Fibroblast of the aortic adventitia (primary cell): ENCODE results near the gene PLA2R1. TPM values are rescaled to one million over a fixed set of nuclear protein-coding genes. Genes with fewer than 3 reads are reported as not detected.

Experiments used
- DNase-seq: peaks from one replicate; pipeline ENCODE4 v3.0.0-alpha.2; 2010; ENCODE audit warnings: low read depth
- H3K4me3 ChIP-seq: 2 replicates; pipeline ENCODE4 v1.5.1; 2011; ENCODE audit warnings: low read depth, mild to moderate bottlenecking, control low read depth, low read length, moderate library complexity
- total RNA-seq: library from RNA; depleted of rRNA; stranded (reverse); fragments of >200 nt; gene quantifications from 2 replicates; pipeline ENCODE4 v1.2.3, GENCODE V29; 2012; ENCODE audit warnings: low replicate concordance
- TF ChIP-seq, protein P1 (sequence below): IDR thresholded peaks from 2 replicates; pipeline ENCODE4 v1.5.1; 2011; ENCODE audit warnings: mild to moderate bottlenecking, low read length, control low read depth, inconsistent platforms; ENCODE audit not compliant: insufficient read depth

Gene PLA2R1
- total RNA-seq, 1 donor: 27.0 TPM

DNA sequence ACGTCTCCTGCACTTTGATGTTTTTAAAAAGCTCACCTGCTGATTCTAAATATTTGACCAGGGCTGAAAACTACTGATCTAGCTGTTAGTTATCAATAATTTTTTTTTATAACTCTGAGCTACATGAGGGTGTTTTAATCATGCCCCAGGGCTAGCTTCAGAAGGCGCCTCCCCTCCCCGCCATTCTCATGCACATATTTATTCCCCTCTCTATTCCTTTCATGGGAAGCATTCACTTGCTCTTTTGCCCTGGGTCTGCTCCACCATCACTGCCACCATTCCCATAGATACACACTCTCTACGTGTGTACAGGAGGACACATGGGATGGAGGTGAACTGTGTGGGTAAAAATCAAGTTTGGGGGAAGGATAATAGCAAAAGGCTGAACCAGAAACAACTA is 101.0 kb downstream of the PLA2R1 start:
- no peak overlapping the region for H3K4me3 ChIP-seq
- TF ChIP-seq, protein P1, sequence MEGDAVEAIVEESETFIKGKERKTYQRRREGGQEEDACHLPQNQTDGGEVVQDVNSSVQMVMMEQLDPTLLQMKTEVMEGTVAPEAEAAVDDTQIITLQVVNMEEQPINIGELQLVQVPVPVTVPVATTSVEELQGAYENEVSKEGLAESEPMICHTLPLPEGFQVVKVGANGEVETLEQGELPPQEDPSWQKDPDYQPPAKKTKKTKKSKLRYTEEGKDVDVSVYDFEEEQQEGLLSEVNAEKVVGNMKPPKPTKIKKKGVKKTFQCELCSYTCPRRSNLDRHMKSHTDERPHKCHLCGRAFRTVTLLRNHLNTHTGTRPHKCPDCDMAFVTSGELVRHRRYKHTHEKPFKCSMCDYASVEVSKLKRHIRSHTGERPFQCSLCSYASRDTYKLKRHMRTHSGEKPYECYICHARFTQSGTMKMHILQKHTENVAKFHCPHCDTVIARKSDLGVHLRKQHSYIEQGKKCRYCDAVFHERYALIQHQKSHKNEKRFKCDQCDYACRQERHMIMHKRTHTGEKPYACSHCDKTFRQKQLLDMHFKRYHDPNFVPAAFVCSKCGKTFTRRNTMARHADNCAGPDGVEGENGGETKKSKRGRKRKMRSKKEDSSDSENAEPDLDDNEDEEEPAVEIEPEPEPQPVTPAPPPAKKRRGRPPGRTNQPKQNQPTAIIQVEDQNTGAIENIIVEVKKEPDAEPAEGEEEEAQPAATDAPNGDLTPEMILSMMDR: no peak
- no peak for DNase-seq

DNA sequence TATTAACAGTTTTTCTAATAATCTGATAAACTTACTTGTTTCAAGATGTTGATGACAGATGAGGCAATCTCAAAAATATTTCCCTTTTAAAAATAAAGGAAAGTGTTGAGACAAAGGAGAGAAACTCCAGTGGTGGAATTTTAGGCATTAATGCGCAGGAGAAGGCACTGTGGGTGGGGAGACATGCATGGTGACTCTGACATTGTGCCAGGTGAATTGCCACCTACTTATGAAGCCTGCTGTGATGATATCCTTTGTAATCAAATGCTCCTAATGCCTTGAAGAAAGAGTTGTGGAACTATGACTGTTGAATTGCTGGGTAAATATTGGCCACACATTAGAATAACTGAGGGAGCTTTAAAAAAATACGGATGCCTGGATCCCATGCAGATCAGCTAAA is 101.4 kb downstream of the PLA2R1 start:
- TF ChIP-seq, protein P1: no peak
- DNase-seq: peak; percentile 50
- no peak overlapping the region for H3K4me3 ChIP-seq

DNA sequence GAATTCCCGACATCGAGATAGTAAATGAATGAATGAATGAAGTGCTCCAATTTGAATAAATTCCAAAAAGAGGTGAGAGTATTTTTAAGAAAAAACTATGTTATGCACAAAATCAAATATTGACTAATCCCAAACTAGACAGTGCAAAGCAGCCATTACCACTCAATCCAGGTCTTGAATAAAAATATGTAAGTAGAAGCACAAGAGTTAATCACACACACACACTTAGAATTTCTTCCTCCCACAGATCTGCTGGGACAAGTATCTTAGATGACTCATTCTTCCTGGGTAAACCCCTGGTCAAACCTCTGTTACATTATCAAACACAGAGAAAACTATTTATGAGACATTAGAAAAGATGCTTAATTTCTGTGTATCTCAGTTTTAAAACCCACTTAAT is 102.0 kb downstream of the PLA2R1 start:
- peak; percentile 83 for DNase-seq
- no peak overlapping the region for H3K4me3 ChIP-seq
- TF ChIP-seq, protein P1: no peak

DNA sequence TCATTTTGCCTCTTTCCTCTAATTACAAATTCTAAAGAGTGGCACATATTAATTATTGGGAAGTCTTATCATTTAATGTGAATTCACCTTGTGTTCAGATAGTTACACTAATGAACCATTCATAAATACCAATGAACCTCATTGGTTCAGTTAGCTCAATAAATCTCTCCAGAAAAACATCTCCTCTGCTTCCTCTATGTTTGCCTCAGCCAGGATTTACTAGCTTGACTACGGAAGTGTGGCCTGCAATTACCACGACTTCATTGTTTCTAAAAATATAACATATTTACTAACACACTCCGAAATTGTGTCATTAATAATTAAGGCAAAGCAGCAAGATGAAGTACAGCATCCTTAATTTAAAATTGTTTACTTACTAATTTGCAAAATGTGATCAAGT is 103.3 kb downstream of the PLA2R1 start:
- H3K4me3 ChIP-seq: no peak overlapping the region
- TF ChIP-seq, protein P1: no peak
- DNase-seq: no peak

DNA sequence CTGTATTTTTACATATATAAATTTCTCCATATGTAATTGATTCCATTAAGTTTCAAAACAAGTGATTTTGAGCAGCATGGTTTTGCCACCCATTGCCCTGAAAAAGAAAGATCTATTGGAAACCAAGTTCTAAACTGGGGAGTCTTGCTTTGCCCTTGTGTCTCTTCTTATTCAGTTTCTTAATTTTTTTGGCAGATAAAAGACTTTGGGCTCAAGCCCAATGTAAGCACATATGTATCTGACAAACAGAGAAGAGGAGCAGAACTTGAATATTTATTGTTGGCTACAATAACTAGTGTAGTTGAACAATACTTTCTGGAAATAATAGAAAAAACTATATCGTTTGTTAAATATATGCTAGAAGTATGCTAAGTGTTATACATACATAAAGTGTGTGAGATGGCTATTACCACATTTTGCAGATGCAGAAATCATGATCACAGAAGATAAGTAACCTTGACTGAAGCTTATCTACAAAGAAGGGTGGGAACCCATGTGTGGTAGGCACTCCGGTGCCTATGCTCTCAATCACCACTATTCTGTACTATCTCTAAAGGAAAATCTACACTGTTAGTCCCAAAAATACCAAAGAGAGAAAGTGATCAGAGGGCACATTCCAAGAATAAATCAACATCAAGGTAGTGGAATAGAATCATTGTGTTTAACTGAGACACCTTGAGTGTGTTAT is 109.1 kb downstream of the PLA2R1 start:
- DNase-seq: no peak

DNA sequence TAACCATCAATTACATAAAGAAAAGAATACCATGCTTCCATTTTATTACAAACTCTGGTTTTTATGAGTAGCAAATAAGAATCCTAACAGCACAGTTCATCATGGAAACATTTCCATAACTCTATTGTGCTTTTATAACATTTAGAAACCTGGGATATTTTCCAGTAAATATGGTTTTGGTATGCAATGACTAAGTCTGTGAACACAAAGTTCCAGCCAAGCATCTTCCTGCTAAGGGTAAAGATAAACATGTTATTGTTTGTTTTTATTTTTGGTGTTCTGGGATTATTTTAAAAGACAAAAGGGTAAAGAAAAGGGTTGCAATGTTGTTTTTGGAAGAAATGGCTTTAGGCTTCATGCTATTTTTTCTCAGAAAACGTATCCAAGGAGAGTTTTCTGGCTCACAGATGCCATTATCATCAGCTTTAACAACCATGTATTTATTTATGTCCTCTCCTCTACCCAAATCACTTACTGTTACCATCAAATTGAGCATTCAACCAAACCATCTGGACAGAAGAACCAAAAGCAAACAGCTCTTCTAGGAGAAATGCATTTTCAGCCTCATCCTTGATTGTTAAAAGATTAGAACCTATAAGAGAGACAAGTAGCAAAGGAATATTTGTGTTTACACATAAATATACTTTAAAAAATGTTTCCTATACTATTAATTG is 116.0 kb downstream of the PLA2R1 start:
- TF ChIP-seq, protein P1: no peak
- H3K4me3 ChIP-seq: no peak overlapping the region
- peak; percentile 81 for DNase-seq

More for the DNA sequence above, 109.1 kb downstream of the PLA2R1 start:
- TF ChIP-seq, protein P1: no peak
- H3K4me3 ChIP-seq: no peak overlapping the region
